22Rv1 (cell line): Measurements from ENCODE around the gene VEGFB.

ENCODE experiments used
- CTCF ChIP-seq: fragments of 450-650 bp; IDR thresholded peaks from 2 replicates; pipeline ENCODE4 v1.5.1; 2017; ENCODE audit warnings: mild to moderate bottlenecking
- ZFX ChIP-seq: fragments of 450-650 bp; IDR thresholded peaks from 2 replicates; pipeline ENCODE4 v1.6.1; 2017; ENCODE audit warnings: antibody characterized with exemption, borderline replicate concordance

GRCh38 chr11:64244107-64244506 lies 9.7 kb downstream of the VEGFB start:
- TF ChIP-seq CTCF = no peak
- TF ChIP-seq ZFX = no peak
